KMS-11 (cell line): Measurements from ENCODE around the gene PAX3.

Experiments used
- H2AFZ ChIP-seq: fragments of 200-600 bp; sonication (generic); 2 replicates; pipeline ENCODE4 v1.6.1; 2016; ENCODE audit warnings: antibody characterized with exemption, mixed run types, low read depth
- H3K27ac ChIP-seq: fragments of 200-600 bp; sonication (generic); 2 replicates; pipeline ENCODE4 v1.6.1; 2016; ENCODE audit warnings: mild to moderate bottlenecking, mixed run types
- H3K27me3 ChIP-seq: fragments of 200-600 bp; sonication (generic); 2 replicates; pipeline ENCODE4 v1.6.1; 2017; ENCODE audit warnings: mild to moderate bottlenecking, low read depth, mixed run types, moderate library complexity; ENCODE audit not compliant: insufficient read depth
- H3K36me3 ChIP-seq: fragments of 200-600 bp; sonication (generic); 2 replicates; pipeline ENCODE4 v1.6.1; 2017; ENCODE audit warnings: mild to moderate bottlenecking, mixed run types; ENCODE audit not compliant: insufficient read depth
- H3K4me1 ChIP-seq: fragments of 200-600 bp; sonication (generic); 2 replicates; pipeline ENCODE4 v1.6.1; 2016; ENCODE audit warnings: mild to moderate bottlenecking, low read depth, mixed run types; ENCODE audit not compliant: poor library complexity, severe bottlenecking
- H3K4me2 ChIP-seq: fragments of 200-600 bp; sonication (generic); 2 replicates; pipeline ENCODE4 v1.7.0; 2016; ENCODE audit warnings: mild to moderate bottlenecking, mixed run types
- H3K4me3 ChIP-seq: fragments of 200-600 bp; sonication (generic); IDR thresholded peaks from 2 replicates; pipeline ENCODE4 v1.6.1; 2017; ENCODE audit warnings: low read depth, low read length, mixed read lengths; ENCODE audit not compliant: insufficient read depth
- H3K79me2 ChIP-seq: fragments of 200-600 bp; sonication (generic); 2 replicates; pipeline ENCODE4 v1.6.1; 2016; ENCODE audit warnings: low read depth, mixed run types; ENCODE audit not compliant: insufficient read depth
- H3K9ac ChIP-seq: fragments of 200-600 bp; sonication (generic); 2 replicates; pipeline ENCODE4 v1.6.1; 2016; ENCODE audit warnings: mild to moderate bottlenecking, mixed run types
- H4K20me1 ChIP-seq: fragments of 200-600 bp; sonication (generic); 2 replicates; pipeline ENCODE4 v1.6.1; 2016; ENCODE audit warnings: mild to moderate bottlenecking, mixed run types; ENCODE audit not compliant: insufficient read depth
- TF ChIP-seq, protein P1 (sequence below): fragments of 200-600 bp; sonication (generic); conservative IDR thresholded peaks from 2 replicates; pipeline ENCODE4 v1.6.1; 2017; ENCODE audit warnings: low read depth, mild to moderate bottlenecking, antibody characterized with exemption, low read length, moderate library complexity, mixed read lengths

The PAX3 gene

DNA sequence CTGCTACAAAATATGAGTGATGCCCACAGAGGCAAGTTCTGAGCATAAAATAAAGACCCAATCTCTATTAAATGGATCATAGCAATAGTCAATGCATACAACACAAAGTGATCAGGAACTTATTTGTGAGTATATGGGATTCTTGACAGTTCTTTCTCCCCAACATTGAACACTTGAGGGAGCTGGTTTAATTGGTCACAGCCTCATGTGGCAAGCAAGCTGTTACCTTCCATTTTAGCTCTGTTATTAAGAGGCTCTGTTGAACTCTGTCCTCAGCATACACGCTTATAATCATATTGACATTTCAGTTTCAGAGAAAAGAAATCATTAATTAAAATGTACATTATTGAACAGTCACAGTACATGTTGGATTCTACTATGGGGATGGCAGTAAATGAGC is 37.6 kb upstream of the PAX3 start:
- Histone ChIP-seq H3K4me1 (no peaks in the 10 kb centered on the region), H3K9ac (no peak overlapping the region), H3K79me2 (no peaks in the 10 kb centered on the region), H3K4me3 (no peak overlapping the region), H3K27me3 (no peaks in the 10 kb centered on the region), H2AFZ (no peak overlapping the region), H3K36me3 (no peaks in the 10 kb centered on the region), H3K27ac (no peak overlapping the region), H3K4me2 (no peak overlapping the region), H4K20me1 (no peaks in the 10 kb centered on the region)
- TF ChIP-seq, protein P1, sequence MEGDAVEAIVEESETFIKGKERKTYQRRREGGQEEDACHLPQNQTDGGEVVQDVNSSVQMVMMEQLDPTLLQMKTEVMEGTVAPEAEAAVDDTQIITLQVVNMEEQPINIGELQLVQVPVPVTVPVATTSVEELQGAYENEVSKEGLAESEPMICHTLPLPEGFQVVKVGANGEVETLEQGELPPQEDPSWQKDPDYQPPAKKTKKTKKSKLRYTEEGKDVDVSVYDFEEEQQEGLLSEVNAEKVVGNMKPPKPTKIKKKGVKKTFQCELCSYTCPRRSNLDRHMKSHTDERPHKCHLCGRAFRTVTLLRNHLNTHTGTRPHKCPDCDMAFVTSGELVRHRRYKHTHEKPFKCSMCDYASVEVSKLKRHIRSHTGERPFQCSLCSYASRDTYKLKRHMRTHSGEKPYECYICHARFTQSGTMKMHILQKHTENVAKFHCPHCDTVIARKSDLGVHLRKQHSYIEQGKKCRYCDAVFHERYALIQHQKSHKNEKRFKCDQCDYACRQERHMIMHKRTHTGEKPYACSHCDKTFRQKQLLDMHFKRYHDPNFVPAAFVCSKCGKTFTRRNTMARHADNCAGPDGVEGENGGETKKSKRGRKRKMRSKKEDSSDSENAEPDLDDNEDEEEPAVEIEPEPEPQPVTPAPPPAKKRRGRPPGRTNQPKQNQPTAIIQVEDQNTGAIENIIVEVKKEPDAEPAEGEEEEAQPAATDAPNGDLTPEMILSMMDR, result no peak

DNA sequence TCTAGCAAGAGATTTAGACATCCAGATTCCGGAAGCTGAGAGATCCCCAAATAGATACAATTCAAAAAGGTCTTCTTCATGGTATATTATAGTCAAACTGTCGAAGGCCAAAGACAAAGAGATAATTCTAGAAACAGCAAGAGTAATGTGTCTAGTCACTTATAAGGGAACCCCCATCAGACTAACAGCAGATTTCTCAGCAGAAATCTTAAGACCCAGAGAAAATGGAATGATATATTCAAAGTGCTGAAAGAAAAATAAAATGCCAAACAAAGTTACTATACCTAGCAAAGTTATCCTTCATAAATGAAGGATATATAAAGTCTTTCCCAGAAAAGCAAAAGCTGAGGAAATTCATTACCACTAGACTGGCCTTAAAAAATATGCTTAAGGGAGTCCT is 36.1 kb upstream of the PAX3 start:
- Histone ChIP-seq H3K4me3 (no peak overlapping the region), H3K27me3 (no peaks in the 10 kb centered on the region), H3K9ac (no peak overlapping the region), H4K20me1 (no peaks in the 10 kb centered on the region), H3K4me1 (no peaks in the 10 kb centered on the region), H3K4me2 (no peak overlapping the region), H3K36me3 (no peaks in the 10 kb centered on the region), H2AFZ (no peak overlapping the region), H3K27ac (no peak overlapping the region), H3K79me2 (no peaks in the 10 kb centered on the region)
- TF ChIP-seq, protein P1, result no peak

DNA sequence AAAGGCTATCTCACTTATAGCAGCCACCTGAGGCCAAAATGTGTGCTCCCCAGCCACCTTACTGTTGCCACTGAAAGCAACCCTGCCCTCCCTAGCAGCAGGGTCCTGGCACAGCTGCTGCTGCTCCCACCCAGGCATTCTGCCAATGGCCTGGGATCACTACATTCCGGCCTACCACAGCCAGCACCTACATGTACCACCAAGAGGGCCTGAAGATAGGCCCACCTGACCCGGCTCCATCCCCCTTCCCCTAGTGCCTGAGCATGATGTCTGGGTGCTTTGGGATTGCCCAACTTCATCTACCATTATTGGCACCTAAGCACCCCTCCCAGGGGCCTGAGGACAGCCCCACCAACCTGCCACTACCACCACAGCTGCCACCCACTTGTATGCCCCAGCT is 34.6 kb upstream of the PAX3 start:
- no peak overlapping the region for H2AFZ ChIP-seq
- no peaks in the 10 kb centered on the region for H3K36me3 ChIP-seq
- no peak overlapping the region for H3K27ac ChIP-seq
- no peak overlapping the region for H3K9ac ChIP-seq
- no peaks in the 10 kb centered on the region for H3K79me2 ChIP-seq
- no peaks in the 10 kb centered on the region for H3K4me1 ChIP-seq
- TF ChIP-seq, protein P1, result no peak
- H3K27me3 ChIP-seq, result no peaks in the 10 kb centered on the region
- no peak overlapping the region for H3K4me3 ChIP-seq
- no peak overlapping the region for H3K4me2 ChIP-seq
- no peaks in the 10 kb centered on the region for H4K20me1 ChIP-seq

DNA sequence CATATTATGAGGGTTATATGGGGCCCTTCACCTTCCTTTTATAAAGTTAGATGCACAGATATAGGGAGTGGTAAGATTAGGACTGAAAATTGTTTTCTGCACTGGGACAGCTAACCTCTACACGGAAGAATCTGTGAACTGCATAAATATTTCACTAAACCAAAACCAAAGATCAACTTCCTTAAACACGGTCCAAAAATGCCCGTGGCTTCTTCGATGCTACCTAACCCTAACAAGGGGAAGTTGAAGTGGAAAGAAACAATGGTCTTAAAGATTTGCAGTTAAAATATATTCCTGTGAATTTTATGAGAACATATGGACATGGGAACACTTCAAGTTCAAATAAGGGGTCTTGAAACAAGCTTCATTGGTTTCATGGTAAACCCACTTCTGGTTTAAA is 33.3 kb upstream of the PAX3 start:
- no peaks in the 10 kb centered on the region for H3K79me2 ChIP-seq
- H3K4me2 ChIP-seq, result no peak overlapping the region
- TF ChIP-seq, protein P1, result no peak
- H3K4me1 ChIP-seq, result no peaks in the 10 kb centered on the region
- no peaks in the 10 kb centered on the region for H4K20me1 ChIP-seq
- H3K4me3 ChIP-seq, result no peak overlapping the region
- H3K36me3 ChIP-seq, result no peaks in the 10 kb centered on the region
- no peak overlapping the region for H3K9ac ChIP-seq
- no peak overlapping the region for H3K27ac ChIP-seq
- no peaks in the 10 kb centered on the region for H3K27me3 ChIP-seq
- no peak overlapping the region for H2AFZ ChIP-seq

DNA sequence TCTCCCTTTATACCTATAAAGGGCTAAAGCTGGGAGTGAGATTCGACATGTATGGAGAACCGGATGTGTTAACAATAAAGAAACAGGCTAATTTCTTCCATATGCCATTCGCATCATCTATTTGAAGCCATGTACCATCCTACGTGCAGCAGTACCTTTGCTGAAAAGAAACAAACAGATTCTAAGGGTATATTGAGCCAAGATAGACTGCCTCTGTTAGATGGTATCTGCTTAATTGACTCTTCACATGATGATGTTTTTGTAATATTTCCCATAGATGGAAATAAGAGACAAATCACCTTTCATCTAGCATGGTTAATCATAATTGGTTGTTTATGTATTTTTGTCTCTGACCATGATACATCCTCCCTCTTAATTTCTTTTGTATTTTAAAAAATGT is 32.1 kb upstream of the PAX3 start:
- Histone ChIP-seq H3K4me3 (no peak overlapping the region), H4K20me1 (no peaks in the 10 kb centered on the region), H2AFZ (no peak overlapping the region), H3K79me2 (no peaks in the 10 kb centered on the region), H3K27ac (no peak overlapping the region), H3K4me1 (no peaks in the 10 kb centered on the region), H3K9ac (no peak overlapping the region), H3K27me3 (no peaks in the 10 kb centered on the region), H3K36me3 (no peaks in the 10 kb centered on the region), H3K4me2 (no peak overlapping the region)
- TF ChIP-seq, protein P1, result no peak
